Measurements from ENCODE around the gene DAPK2.

DAPK2 gene

DNA sequence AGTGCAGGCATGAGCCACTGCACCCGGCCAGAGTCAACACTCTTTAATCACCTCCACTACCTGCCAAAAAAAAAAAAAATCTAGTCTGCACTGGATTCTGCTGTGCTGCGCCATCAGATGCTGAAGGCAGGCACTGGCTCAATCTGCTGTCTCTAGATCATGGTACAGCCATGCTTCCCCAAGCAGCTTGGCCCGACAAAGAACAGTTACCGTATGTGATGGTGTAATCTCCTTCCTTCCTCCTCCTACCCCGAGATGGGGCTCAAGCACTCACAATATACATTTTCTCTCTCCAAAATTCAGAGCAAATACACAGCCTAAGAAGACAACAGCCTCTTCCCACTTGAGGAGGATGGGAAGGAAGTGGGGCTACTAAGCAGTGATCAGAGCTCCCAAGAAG lies 45.1 kb downstream of the DAPK2 start:
- ATAC-seq: no peak
- no peak for TF ChIP-seq ZNF565 (CRISPR knock-in tag; conservative IDR thresholded peaks at IDR 0.05; ENCODE audit: low read depth)
- no peak for TF ChIP-seq ESRRG (CRISPR knock-in tag; IDR thresholded peaks at IDR 0.05)
- no peak for TF ChIP-seq BACH2 (CRISPR knock-in tag; IDR thresholded peaks at IDR 0.05; ENCODE audit: borderline replicate concordance)
- TF ChIP-seq ARNTL (CRISPR knock-in tag; IDR thresholded peaks at IDR 0.05; ENCODE audit: borderline replicate concordance, low read depth): no peak
- no peak for TF ChIP-seq TCF4 (CRISPR knock-in tag; IDR thresholded peaks at IDR 0.05; ENCODE audit: borderline replicate concordance)
- no peak for TF ChIP-seq RARB (CRISPR knock-in tag; IDR thresholded peaks at IDR 0.05)
- TF ChIP-seq SNAI2 (CRISPR knock-in tag; IDR thresholded peaks at IDR 0.05): no peak
- TF ChIP-seq, protein P1, sequence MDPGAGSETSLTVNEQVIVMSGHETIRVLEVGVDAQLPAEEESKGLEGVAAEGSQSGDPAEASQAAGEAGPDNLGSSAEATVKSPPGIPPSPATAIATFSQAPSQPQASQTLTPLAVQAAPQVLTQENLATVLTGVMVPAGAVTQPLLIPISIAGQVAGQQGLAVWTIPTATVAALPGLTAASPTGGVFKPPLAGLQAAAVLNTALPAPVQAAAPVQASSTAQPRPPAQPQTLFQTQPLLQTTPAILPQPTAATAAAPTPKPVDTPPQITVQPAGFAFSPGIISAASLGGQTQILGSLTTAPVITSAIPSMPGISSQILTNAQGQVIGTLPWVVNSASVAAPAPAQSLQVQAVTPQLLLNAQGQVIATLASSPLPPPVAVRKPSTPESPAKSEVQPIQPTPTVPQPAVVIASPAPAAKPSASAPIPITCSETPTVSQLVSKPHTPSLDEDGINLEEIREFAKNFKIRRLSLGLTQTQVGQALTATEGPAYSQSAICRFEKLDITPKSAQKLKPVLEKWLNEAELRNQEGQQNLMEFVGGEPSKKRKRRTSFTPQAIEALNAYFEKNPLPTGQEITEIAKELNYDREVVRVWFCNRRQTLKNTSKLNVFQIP (CRISPR knock-in tag; IDR thresholded peaks at IDR 0.05; ENCODE audit: borderline replicate concordance, low read depth): no peak
- TF ChIP-seq, protein P2, sequence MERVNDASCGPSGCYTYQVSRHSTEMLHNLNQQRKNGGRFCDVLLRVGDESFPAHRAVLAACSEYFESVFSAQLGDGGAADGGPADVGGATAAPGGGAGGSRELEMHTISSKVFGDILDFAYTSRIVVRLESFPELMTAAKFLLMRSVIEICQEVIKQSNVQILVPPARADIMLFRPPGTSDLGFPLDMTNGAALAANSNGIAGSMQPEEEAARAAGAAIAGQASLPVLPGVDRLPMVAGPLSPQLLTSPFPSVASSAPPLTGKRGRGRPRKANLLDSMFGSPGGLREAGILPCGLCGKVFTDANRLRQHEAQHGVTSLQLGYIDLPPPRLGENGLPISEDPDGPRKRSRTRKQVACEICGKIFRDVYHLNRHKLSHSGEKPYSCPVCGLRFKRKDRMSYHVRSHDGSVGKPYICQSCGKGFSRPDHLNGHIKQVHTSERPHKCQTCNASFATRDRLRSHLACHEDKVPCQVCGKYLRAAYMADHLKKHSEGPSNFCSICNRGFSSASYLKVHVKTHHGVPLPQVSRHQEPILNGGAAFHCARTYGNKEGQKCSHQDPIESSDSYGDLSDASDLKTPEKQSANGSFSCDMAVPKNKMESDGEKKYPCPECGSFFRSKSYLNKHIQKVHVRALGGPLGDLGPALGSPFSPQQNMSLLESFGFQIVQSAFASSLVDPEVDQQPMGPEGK (CRISPR knock-in tag; IDR thresholded peaks at IDR 0.05; ENCODE audit: borderline replicate concordance): no peak
- TF ChIP-seq OSR1 (CRISPR knock-in tag; IDR thresholded peaks at IDR 0.05): no peak
- no peak for TF ChIP-seq ZC3H10 (CRISPR knock-in tag; IDR thresholded peaks at IDR 0.05)
- TF ChIP-seq CSDC2 (CRISPR knock-in tag; IDR thresholded peaks at IDR 0.05): no peak
- TF ChIP-seq, protein P3, sequence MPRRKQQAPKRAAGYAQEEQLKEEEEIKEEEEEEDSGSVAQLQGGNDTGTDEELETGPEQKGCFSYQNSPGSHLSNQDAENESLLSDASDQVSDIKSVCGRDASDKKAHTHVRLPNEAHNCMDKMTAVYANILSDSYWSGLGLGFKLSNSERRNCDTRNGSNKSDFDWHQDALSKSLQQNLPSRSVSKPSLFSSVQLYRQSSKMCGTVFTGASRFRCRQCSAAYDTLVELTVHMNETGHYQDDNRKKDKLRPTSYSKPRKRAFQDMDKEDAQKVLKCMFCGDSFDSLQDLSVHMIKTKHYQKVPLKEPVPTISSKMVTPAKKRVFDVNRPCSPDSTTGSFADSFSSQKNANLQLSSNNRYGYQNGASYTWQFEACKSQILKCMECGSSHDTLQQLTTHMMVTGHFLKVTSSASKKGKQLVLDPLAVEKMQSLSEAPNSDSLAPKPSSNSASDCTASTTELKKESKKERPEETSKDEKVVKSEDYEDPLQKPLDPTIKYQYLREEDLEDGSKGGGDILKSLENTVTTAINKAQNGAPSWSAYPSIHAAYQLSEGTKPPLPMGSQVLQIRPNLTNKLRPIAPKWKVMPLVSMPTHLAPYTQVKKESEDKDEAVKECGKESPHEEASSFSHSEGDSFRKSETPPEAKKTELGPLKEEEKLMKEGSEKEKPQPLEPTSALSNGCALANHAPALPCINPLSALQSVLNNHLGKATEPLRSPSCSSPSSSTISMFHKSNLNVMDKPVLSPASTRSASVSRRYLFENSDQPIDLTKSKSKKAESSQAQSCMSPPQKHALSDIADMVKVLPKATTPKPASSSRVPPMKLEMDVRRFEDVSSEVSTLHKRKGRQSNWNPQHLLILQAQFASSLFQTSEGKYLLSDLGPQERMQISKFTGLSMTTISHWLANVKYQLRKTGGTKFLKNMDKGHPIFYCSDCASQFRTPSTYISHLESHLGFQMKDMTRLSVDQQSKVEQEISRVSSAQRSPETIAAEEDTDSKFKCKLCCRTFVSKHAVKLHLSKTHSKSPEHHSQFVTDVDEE (CRISPR knock-in tag; IDR thresholded peaks at IDR 0.05): no peak
- TF ChIP-seq, protein P4, sequence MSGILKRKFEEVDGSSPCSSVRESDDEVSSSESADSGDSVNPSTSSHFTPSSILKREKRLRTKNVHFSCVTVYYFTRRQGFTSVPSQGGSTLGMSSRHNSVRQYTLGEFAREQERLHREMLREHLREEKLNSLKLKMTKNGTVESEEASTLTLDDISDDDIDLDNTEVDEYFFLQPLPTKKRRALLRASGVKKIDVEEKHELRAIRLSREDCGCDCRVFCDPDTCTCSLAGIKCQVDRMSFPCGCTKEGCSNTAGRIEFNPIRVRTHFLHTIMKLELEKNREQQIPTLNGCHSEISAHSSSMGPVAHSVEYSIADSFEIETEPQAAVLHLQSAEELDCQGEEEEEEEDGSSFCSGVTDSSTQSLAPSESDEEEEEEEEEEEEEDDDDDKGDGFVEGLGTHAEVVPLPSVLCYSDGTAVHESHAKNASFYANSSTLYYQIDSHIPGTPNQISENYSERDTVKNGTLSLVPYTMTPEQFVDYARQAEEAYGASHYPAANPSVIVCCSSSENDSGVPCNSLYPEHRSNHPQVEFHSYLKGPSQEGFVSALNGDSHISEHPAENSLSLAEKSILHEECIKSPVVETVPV (CRISPR knock-in tag; IDR thresholded peaks at IDR 0.05): no peak
- no peak for TF ChIP-seq GLIS3 (CRISPR knock-in tag; IDR thresholded peaks at IDR 0.05)
- TF ChIP-seq, protein P5, sequence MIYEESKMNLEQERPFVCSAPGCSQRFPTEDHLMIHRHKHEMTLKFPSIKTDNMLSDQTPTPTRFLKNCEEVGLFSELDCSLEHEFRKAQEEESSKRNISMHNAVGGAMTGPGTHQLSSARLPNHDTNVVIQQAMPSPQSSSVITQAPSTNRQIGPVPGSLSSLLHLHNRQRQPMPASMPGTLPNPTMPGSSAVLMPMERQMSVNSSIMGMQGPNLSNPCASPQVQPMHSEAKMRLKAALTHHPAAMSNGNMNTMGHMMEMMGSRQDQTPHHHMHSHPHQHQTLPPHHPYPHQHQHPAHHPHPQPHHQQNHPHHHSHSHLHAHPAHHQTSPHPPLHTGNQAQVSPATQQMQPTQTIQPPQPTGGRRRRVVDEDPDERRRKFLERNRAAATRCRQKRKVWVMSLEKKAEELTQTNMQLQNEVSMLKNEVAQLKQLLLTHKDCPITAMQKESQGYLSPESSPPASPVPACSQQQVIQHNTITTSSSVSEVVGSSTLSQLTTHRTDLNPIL (CRISPR knock-in tag; IDR thresholded peaks at IDR 0.05; ENCODE audit: low read depth): no peak
- no peak for TF ChIP-seq ZNF70 (CRISPR knock-in tag; IDR thresholded peaks at IDR 0.05)
- no peak for TF ChIP-seq ZFP30 (CRISPR knock-in tag; IDR thresholded peaks at IDR 0.05)
- no peak for TF ChIP-seq ISL1 (CRISPR knock-in tag; IDR thresholded peaks at IDR 0.05)
- TF ChIP-seq ZNF8 (CRISPR knock-in tag; IDR thresholded peaks at IDR 0.05): no peak

DNA sequence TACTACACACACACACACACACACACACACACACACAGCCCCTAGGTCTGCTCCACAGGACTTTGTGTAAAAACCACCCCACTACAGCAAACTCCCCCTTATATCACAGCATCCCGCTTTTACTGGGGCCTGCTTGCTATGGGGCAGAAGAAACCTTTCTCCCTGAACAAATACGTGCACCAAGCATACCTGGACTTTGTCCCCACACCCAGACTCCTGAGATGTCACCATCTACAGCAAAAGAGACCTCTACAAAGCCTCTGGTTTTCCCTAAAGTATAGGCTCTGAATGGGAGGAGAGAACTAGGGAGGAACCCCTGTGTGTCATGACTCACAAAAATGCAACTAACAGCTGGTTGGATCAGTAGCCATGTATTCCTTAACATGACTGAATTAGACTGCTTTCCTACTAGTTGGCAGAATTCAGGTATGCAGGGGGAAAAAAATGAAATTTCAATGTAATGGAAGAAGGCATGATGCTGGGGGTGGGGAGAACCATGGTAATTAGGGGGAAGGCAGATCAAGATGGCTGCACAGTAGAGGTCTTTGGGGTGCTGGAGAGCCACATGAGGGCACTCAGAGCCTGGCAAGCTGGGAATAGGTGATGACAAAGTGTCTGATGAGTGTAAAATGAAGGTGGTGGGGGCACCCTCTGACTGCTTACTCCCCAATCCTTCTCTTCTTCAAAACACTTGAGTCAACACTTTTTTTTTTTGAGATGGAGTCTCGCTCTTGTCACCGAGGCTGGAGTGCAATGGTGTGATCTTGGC lies 45.9 kb downstream of the DAPK2 start:
- ATAC-seq: no peak
- TF ChIP-seq RARB (CRISPR knock-in tag; IDR thresholded peaks at IDR 0.05) (no peak), ISL1 (CRISPR knock-in tag; IDR thresholded peaks at IDR 0.05) (no peak), GLIS3 (CRISPR knock-in tag; IDR thresholded peaks at IDR 0.05) (no peak), CSDC2 (CRISPR knock-in tag; IDR thresholded peaks at IDR 0.05) (no peak), TCF4 (CRISPR knock-in tag; IDR thresholded peaks at IDR 0.05; ENCODE audit: borderline replicate concordance) (no peak), ARNTL (CRISPR knock-in tag; IDR thresholded peaks at IDR 0.05; ENCODE audit: borderline replicate concordance, low read depth) (no peak), ZNF8 (CRISPR knock-in tag; IDR thresholded peaks at IDR 0.05) (no peak), SNAI2 (CRISPR knock-in tag; IDR thresholded peaks at IDR 0.05) (no peak)
- TF ChIP-seq, protein P4 (CRISPR knock-in tag; IDR thresholded peaks at IDR 0.05): no peak
- TF ChIP-seq, protein P2 (CRISPR knock-in tag; IDR thresholded peaks at IDR 0.05; ENCODE audit: borderline replicate concordance): no peak
